GM23338 (cell line): ENCODE data around the gene UTP18. TPM values are rescaled to one million over a fixed set of nuclear protein-coding genes. Genes with fewer than 3 reads are reported as not detected.

Experiments
- ATAC-seq: fragments of 200-7000 bp; cut with Tn5 transposase; 3 replicates; pipeline ENCODE4 v1.9.1; 2020
- DNase-seq: peaks from one replicate; pipeline ENCODE4 v3.0.0-alpha.2; 2015; ENCODE audit warnings: low spot score
- H2AFZ ChIP-seq: fragments of 200-600 bp; sonication (generic); 2 replicates; pipeline ENCODE4 v1.8.0; 2016; ENCODE audit warnings: antibody characterized with exemption, mild to moderate bottlenecking, moderate library complexity
- H3F3A ChIP-seq: fragments of 200-600 bp; sonication (generic); replicated peaks from 2 replicates; pipeline ENCODE4 v1.8.0; 2017; ENCODE audit warnings: antibody characterized with exemption, mixed run types, low read depth
- H3K27ac ChIP-seq: fragments of 200-600 bp; sonication (generic); 2 replicates; pipeline ENCODE4 v1.6.1; 2016; ENCODE audit warnings: low read depth
- H3K27me3 ChIP-seq: fragments of 200-600 bp; sonication (generic); 2 replicates; pipeline ENCODE4 v1.8.0; 2016; ENCODE audit warnings: mild to moderate bottlenecking, mixed run types, moderate library complexity; ENCODE audit not compliant: insufficient read depth
- H3K36me3 ChIP-seq: fragments of 200-600 bp; sonication (generic); 2 replicates; pipeline ENCODE4 v1.8.0; 2016; ENCODE audit warnings: mild to moderate bottlenecking; ENCODE audit not compliant: insufficient read depth
- H3K4me1 ChIP-seq: fragments of 200-600 bp; sonication (generic); 2 replicates; pipeline ENCODE4 v1.8.0; 2016; ENCODE audit warnings: mild to moderate bottlenecking, moderate library complexity; ENCODE audit not compliant: insufficient read depth
- H3K4me2 ChIP-seq: fragments of 200-600 bp; sonication (generic); 2 replicates; pipeline ENCODE4 v1.7.1; 2017; ENCODE audit warnings: mixed run types
- H3K4me3 ChIP-seq: fragments of 200-600 bp; sonication (generic); 2 replicates; pipeline ENCODE4 v1.6.1; 2016; ENCODE audit warnings: mixed run types
- H3K79me2 ChIP-seq: fragments of 200-600 bp; sonication (generic); replicated peaks from 2 replicates; pipeline ENCODE4 v1.8.0; 2017; ENCODE audit warnings: mild to moderate bottlenecking; ENCODE audit not compliant: insufficient read depth
- H3K9me2 ChIP-seq: fragments of 200-600 bp; sonication (generic); 2 replicates; pipeline ENCODE4 v1.8.0; 2017; ENCODE audit not compliant: insufficient read depth
- H4K20me1 ChIP-seq: fragments of 200-600 bp; sonication (generic); replicated peaks from 2 replicates; pipeline ENCODE4 v1.8.0; 2017; ENCODE audit warnings: mild to moderate bottlenecking; ENCODE audit not compliant: insufficient read depth
- H3K27ac Mint-ChIP-seq: 2 replicates; pipeline ENCODE4 v1.8.0; 2020; ENCODE audit warnings: inconsistent platforms, mild to moderate bottlenecking, moderate library complexity, mixed read lengths
- H3K27me3 Mint-ChIP-seq: 3 replicates; pipeline ENCODE4 v1.8.0; 2022; ENCODE audit warnings: low read depth, mild to moderate bottlenecking, moderate library complexity, mixed read lengths, inconsistent platforms; ENCODE audit not compliant: insufficient read depth, poor library complexity
- H3K36me3 Mint-ChIP-seq: 3 replicates; pipeline ENCODE4 v1.8.0; 2021; ENCODE audit warnings: low read depth, mild to moderate bottlenecking, inconsistent platforms, moderate library complexity, mixed read lengths
- H3K4me1 Mint-ChIP-seq: 3 replicates; pipeline ENCODE4 v1.8.0; 2020; ENCODE audit warnings: mild to moderate bottlenecking, inconsistent platforms, mixed read lengths
- H3K4me3 Mint-ChIP-seq: 3 replicates; pipeline ENCODE4 v1.8.0; 2021; ENCODE audit warnings: moderate library complexity, mild to moderate bottlenecking, inconsistent platforms, mixed read lengths
- H3K9me3 Mint-ChIP-seq: 3 replicates; pipeline ENCODE4 v1.8.0; 2020; ENCODE audit warnings: moderate library complexity, mild to moderate bottlenecking, inconsistent platforms, mixed read lengths
- CREB1 ChIP-seq: fragments of 250-450 bp; sonication (Bioruptor Pico); IDR thresholded peaks from 2 replicates; pipeline ENCODE4 v1.5.0; 2020; ENCODE audit warnings: low read depth, mild to moderate bottlenecking, moderate library complexity
- EZH2phosphoT487 ChIP-seq: fragments of 200-600 bp; sonication (generic); IDR thresholded peaks from one replicate; pipeline ENCODE4 v1.8.1; 2018; ENCODE audit warnings: antibody characterized with exemption; ENCODE audit not compliant: unreplicated experiment
- JUNB ChIP-seq: IDR thresholded peaks from one replicate; pipeline ENCODE4 v1.6.1; 2016; ENCODE audit warnings: antibody characterized with exemption; ENCODE audit not compliant: unreplicated experiment
- NANOG ChIP-seq: IDR thresholded peaks from 2 replicates; pipeline ENCODE4 v1.6.1; 2016; ENCODE audit warnings: antibody characterized with exemption, borderline replicate concordance
- POLR2AphosphoS5 ChIP-seq: IDR thresholded peaks from 2 replicates; pipeline ENCODE4 v1.6.1; 2016; ENCODE audit warnings: antibody characterized with exemption, low read depth
- STAT1 ChIP-seq: IDR thresholded peaks from one replicate; pipeline ENCODE4 v1.6.1; 2016; ENCODE audit warnings: antibody characterized with exemption; ENCODE audit not compliant: unreplicated experiment
- polyA plus RNA-seq: library from polyadenylated mRNA; unstranded; fragments of >200 nt; fragmentation: Nextera tagmentation; extraction: Ambion mirVana; gene quantifications from 2 replicates; pipeline ENCODE4 v1.2.1, GENCODE V29; 2016
- total RNA-seq: library from RNA; depleted of rRNA; stranded (reverse); fragments of >200 nt; shearing (Covaris generic); gene quantifications from 2 replicates; pipeline ENCODE4 v1.2.3, GENCODE V29; 2014
- TF ChIP-seq, protein P1 (sequence below): fragments of 250-450 bp; sonication (Bioruptor Pico); IDR thresholded peaks from 2 replicates; pipeline ENCODE4 v1.5.0; 2020; ENCODE audit warnings: mild to moderate bottlenecking, moderate library complexity
- TF ChIP-seq, protein P2 (sequence below): IDR thresholded peaks from 2 replicates; pipeline ENCODE4 v1.6.1; 2016; ENCODE audit warnings: antibody characterized with exemption
- TF ChIP-seq, protein P3 (sequence below): IDR thresholded peaks from one replicate; pipeline ENCODE4 v1.6.1; 2018; ENCODE audit warnings: antibody characterized with exemption; ENCODE audit not compliant: unreplicated experiment
- TF ChIP-seq, protein P4 (sequence below), 2 experiments: fragments of 200-600 bp in 1 of 2; sonication (generic) in 1 of 2; conservative IDR thresholded peaks; 2 replicates each; pipeline versions ENCODE4 v1.5.1 to v1.6.1; 2016 to 2017; ENCODE audit warnings: antibody characterized with exemption in 2 of 2, low read depth in 2 of 2, mild to moderate bottlenecking in 2 of 2, moderate library complexity in 1 of 2

The UTP18 gene
- total and polyA plus RNA-seq, 2 experiments from 2014 or later = 79.4 to 87.9 TPM

DNA sequence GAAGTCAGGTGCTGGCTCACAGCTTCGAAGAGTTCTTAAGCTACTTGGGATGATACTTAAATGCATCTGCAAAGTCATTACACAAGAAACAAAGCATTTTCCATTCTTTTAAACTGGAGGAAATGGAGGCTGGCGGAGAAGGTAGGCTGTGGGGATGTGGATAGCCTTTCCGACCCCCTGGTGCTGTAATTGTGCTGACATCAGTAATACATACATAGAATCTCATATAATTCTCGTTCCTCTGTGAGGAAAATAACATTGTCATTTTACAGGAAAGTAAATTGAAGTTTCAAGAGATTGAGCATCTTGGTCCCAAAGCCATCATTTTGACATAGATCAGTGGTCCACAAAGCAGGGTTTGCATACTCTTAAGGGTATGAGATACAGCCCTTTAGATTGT lies 39.5 kb downstream of the UTP18 start:
- no peak overlapping the region for H3K4me3 ChIP-seq
- DNase-seq = no peak
- H3K9me2 ChIP-seq = 0 out of 2 replicates have a peak, but pooled peaks cover 6% of the 10 kb centered on the region
- H3K4me1 ChIP-seq = peaks cover 42% of the 10 kb centered on the region
- H3K36me3 ChIP-seq = no peaks in the 10 kb centered on the region; the same call in 1 of the 2 replicates
- no peak overlapping the region for H3K4me2 ChIP-seq
- H3K27ac ChIP-seq = no peak overlapping the region
- TF ChIP-seq, protein P1, sequence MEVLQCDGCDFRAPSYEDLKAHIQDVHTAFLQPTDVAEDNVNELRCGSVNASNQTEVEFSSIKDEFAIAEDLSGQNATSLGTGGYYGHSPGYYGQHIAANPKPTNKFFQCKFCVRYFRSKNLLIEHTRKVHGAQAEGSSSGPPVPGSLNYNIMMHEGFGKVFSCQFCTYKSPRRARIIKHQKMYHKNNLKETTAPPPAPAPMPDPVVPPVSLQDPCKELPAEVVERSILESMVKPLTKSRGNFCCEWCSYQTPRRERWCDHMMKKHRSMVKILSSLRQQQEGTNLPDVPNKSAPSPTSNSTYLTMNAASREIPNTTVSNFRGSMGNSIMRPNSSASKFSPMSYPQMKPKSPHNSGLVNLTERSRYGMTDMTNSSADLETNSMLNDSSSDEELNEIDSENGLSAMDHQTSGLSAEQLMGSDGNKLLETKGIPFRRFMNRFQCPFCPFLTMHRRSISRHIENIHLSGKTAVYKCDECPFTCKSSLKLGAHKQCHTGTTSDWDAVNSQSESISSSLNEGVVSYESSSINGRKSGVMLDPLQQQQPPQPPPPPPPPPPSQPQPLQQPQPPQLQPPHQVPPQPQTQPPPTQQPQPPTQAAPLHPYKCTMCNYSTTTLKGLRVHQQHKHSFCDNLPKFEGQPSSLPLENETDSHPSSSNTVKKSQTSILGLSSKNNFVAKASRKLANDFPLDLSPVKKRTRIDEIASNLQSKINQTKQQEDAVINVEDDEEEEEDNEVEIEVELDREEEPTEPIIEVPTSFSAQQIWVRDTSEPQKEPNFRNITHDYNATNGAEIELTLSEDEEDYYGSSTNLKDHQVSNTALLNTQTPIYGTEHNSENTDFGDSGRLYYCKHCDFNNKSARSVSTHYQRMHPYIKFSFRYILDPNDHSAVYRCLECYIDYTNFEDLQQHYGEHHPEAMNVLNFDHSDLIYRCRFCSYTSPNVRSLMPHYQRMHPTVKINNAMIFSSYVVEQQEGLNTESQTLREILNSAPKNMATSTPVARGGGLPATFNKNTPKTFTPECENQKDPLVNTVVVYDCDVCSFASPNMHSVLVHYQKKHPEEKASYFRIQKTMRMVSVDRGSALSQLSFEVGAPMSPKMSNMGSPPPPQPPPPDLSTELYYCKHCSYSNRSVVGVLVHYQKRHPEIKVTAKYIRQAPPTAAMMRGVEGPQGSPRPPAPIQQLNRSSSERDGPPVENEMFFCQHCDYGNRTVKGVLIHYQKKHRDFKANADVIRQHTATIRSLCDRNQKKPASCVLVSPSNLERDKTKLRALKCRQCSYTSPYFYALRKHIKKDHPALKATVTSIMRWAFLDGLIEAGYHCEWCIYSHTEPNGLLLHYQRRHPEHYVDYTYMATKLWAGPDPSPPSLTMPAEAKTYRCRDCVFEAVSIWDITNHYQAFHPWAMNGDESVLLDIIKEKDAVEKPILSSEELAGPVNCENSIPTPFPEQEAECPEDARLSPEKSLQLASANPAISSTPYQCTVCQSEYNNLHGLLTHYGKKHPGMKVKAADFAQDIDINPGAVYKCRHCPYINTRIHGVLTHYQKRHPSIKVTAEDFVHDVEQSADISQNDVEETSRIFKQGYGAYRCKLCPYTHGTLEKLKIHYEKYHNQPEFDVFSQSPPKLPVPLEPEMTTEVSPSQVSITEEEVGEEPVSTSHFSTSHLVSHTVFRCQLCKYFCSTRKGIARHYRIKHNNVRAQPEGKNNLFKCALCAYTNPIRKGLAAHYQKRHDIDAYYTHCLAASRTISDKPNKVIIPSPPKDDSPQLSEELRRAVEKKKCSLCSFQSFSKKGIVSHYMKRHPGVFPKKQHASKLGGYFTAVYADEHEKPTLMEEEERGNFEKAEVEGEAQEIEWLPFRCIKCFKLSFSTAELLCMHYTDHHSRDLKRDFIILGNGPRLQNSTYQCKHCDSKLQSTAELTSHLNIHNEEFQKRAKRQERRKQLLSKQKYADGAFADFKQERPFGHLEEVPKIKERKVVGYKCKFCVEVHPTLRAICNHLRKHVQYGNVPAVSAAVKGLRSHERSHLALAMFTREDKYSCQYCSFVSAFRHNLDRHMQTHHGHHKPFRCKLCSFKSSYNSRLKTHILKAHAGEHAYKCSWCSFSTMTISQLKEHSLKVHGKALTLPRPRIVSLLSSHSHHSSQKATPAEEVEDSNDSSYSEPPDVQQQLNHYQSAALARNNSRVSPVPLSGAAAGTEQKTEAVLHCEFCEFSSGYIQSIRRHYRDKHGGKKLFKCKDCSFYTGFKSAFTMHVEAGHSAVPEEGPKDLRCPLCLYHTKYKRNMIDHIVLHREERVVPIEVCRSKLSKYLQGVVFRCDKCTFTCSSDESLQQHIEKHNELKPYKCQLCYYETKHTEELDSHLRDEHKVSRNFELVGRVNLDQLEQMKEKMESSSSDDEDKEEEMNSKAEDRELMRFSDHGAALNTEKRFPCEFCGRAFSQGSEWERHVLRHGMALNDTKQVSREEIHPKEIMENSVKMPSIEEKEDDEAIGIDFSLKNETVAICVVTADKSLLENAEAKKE (CRISPR knock-in tag) = no peak
- TF ChIP-seq POLR2AphosphoS5 = no peak
- TF ChIP-seq, protein P2, sequence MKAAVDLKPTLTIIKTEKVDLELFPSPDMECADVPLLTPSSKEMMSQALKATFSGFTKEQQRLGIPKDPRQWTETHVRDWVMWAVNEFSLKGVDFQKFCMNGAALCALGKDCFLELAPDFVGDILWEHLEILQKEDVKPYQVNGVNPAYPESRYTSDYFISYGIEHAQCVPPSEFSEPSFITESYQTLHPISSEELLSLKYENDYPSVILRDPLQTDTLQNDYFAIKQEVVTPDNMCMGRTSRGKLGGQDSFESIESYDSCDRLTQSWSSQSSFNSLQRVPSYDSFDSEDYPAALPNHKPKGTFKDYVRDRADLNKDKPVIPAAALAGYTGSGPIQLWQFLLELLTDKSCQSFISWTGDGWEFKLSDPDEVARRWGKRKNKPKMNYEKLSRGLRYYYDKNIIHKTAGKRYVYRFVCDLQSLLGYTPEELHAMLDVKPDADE = no peak
- Mint-ChIP-seq H3K36me3 (peaks cover 21% of the 10 kb centered on the region; the same call in 2 of the 3 replicates), H3K27ac (no peak overlapping the region), H3K9me3 (peaks cover 10% of the 10 kb centered on the region), H3K4me3 (no peak overlapping the region), H3K4me1 (peaks cover 34% of the 10 kb centered on the region), H3K27me3 (peaks cover 2% of the 10 kb centered on the region)
- H3F3A ChIP-seq = no peaks in the 10 kb centered on the region
- H2AFZ ChIP-seq = no peak overlapping the region
- no peaks in the 10 kb centered on the region for H3K27me3 ChIP-seq
- ATAC-seq = no peak
- peaks cover 7% of the 10 kb centered on the region; the same call in 1 of the 2 replicates for H3K79me2 ChIP-seq
- no peaks in the 10 kb centered on the region for H4K20me1 ChIP-seq

DNA sequence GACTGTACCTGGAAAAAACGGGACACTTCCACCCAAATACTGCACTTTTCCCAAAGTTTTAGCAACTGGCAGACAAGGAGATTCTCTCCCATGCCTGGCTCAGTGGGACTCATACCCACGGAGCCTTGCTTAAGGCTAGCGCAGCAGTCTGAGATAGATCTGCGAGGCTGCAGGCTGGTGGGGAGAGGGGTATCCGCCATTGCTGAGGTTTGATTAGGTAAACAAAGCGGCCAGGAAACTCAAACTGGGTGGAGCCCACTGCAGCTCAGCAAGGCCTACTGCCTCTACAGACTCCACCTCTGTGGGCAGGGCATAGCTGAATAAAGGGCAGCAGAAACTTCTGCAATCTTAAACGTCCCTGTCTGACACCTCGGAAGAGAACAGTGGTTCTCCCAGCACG lies 44.8 kb downstream of the UTP18 start:
- no peaks in the 10 kb centered on the region for H3K79me2 ChIP-seq
- H2AFZ ChIP-seq = no peak overlapping the region
- H3K9me2 ChIP-seq = 0 out of 2 replicates have a peak, but pooled peaks cover 6% of the 10 kb centered on the region
- no peak overlapping the region for H3K4me3 ChIP-seq
- H3K27me3 ChIP-seq = no peaks in the 10 kb centered on the region
- H4K20me1 ChIP-seq = no peaks in the 10 kb centered on the region
- peaks cover 62% of the 10 kb centered on the region for H3K9me3 Mint-ChIP-seq
- H3K4me1 ChIP-seq = peaks cover 31% of the 10 kb centered on the region
- H3K27me3 Mint-ChIP-seq = peaks cover 6% of the 10 kb centered on the region
- peaks cover 40% of the 10 kb centered on the region for H3K36me3 Mint-ChIP-seq
- H3K27ac ChIP-seq = no peak overlapping the region
- no peaks in the 10 kb centered on the region; the same call in 1 of the 2 replicates for H3K36me3 ChIP-seq
- H3K4me2 ChIP-seq = no peak overlapping the region
- DNase-seq = no peak
- H3K4me1 Mint-ChIP-seq = peaks cover 21% of the 10 kb centered on the region
- H3K4me3 Mint-ChIP-seq = no peak overlapping the region
- no peaks in the 10 kb centered on the region for H3F3A ChIP-seq
- ATAC-seq = no peak
- no peak overlapping the region for H3K27ac Mint-ChIP-seq
- TF ChIP-seq, protein P3, sequence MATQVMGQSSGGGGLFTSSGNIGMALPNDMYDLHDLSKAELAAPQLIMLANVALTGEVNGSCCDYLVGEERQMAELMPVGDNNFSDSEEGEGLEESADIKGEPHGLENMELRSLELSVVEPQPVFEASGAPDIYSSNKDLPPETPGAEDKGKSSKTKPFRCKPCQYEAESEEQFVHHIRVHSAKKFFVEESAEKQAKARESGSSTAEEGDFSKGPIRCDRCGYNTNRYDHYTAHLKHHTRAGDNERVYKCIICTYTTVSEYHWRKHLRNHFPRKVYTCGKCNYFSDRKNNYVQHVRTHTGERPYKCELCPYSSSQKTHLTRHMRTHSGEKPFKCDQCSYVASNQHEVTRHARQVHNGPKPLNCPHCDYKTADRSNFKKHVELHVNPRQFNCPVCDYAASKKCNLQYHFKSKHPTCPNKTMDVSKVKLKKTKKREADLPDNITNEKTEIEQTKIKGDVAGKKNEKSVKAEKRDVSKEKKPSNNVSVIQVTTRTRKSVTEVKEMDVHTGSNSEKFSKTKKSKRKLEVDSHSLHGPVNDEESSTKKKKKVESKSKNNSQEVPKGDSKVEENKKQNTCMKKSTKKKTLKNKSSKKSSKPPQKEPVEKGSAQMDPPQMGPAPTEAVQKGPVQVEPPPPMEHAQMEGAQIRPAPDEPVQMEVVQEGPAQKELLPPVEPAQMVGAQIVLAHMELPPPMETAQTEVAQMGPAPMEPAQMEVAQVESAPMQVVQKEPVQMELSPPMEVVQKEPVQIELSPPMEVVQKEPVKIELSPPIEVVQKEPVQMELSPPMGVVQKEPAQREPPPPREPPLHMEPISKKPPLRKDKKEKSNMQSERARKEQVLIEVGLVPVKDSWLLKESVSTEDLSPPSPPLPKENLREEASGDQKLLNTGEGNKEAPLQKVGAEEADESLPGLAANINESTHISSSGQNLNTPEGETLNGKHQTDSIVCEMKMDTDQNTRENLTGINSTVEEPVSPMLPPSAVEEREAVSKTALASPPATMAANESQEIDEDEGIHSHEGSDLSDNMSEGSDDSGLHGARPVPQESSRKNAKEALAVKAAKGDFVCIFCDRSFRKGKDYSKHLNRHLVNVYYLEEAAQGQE = no peak
- no peak for TF ChIP-seq NANOG
- no peak for TF ChIP-seq EZH2phosphoT487
- no peak for TF ChIP-seq JUNB
- TF ChIP-seq, protein P4, sequence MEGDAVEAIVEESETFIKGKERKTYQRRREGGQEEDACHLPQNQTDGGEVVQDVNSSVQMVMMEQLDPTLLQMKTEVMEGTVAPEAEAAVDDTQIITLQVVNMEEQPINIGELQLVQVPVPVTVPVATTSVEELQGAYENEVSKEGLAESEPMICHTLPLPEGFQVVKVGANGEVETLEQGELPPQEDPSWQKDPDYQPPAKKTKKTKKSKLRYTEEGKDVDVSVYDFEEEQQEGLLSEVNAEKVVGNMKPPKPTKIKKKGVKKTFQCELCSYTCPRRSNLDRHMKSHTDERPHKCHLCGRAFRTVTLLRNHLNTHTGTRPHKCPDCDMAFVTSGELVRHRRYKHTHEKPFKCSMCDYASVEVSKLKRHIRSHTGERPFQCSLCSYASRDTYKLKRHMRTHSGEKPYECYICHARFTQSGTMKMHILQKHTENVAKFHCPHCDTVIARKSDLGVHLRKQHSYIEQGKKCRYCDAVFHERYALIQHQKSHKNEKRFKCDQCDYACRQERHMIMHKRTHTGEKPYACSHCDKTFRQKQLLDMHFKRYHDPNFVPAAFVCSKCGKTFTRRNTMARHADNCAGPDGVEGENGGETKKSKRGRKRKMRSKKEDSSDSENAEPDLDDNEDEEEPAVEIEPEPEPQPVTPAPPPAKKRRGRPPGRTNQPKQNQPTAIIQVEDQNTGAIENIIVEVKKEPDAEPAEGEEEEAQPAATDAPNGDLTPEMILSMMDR (conservative IDR thresholded peaks at IDR 0.05; ENCODE audit: low read depth in 2 of 2) = no peak
- TF ChIP-seq STAT1 = no peak
- TF ChIP-seq CREB1 = no peak
